H1 (cell line): ENCODE results near the gene ICA1. TPM values are rescaled to one million over a fixed set of nuclear protein-coding genes. Genes with fewer than 3 reads are reported as not detected.

Experiments used
- CTCF ChIA-PET: fragments of 300-600 bp; sonication (Branson Sonifier 250); formaldehyde crosslinking; loops from one replicate; lab custom pipeline; 2021; ENCODE audit not compliant: partially characterized antibody; lab: Charles Lee
- POLR2A ChIA-PET: fragments of 300-600 bp; sonication (Branson Sonifier 250); formaldehyde crosslinking; loops from one replicate; lab custom pipeline; 2021; ENCODE audit warnings: inconsistent platforms; ENCODE audit not compliant: partially characterized antibody; lab: Charles Lee
- DNase-seq, 2 experiments: peaks; one replicate each; pipeline versions ENCODE4 v3.0.0 to v3.0.0-alpha.2; 2010 to 2022; ENCODE audit warnings: low spot score in 2 of 2, low read depth in 1 of 2, mixed read lengths in 1 of 2
- FAIRE-seq: peaks from 2 replicates; lab custom pipeline; 2011; peaks lifted over from hg19 to GRCh38; lab: Jason Lieb, UNC
- H2AFZ ChIP-seq: 2 replicates; pipeline ENCODE4 v1.8.1; 2012; ENCODE audit warnings: low read length, inconsistent platforms
- H2AK5ac ChIP-seq: 2 replicates; pipeline ENCODE4 v1.6.1; 2013; ENCODE audit warnings: low read depth, low read length
- H2BK120ac ChIP-seq: replicated peaks from 2 replicates; pipeline ENCODE3; 2013; ENCODE audit warnings: low read depth, low read length, inconsistent platforms
- H2BK12ac ChIP-seq: 2 replicates; pipeline ENCODE4 v1.6.1; 2013; ENCODE audit warnings: low read depth, low read length
- H2BK15ac ChIP-seq: 2 replicates; pipeline ENCODE4 v1.6.1; 2013; ENCODE audit warnings: low read length
- H2BK20ac ChIP-seq: 2 replicates; pipeline ENCODE4 v1.6.1; 2013; ENCODE audit warnings: low read length
- H2BK5ac ChIP-seq: 2 replicates; pipeline ENCODE4 v1.6.1; 2013; ENCODE audit warnings: low read depth, low read length
- H3K14ac ChIP-seq: 2 replicates; pipeline ENCODE4 v1.6.1; 2013; ENCODE audit warnings: inconsistent platforms; ENCODE audit not compliant: insufficient read length
- H3K18ac ChIP-seq: 2 replicates; pipeline ENCODE4 v1.6.1; 2013; ENCODE audit warnings: low read length; ENCODE audit errors: extremely low read depth
- H3K23ac ChIP-seq: 2 replicates; pipeline ENCODE4 v1.6.1; 2013; ENCODE audit warnings: inconsistent platforms; ENCODE audit not compliant: insufficient read length
- H3K23me2 ChIP-seq: 2 replicates; pipeline ENCODE4 v1.6.1; 2013; ENCODE audit warnings: low read depth, low read length
- H3K27ac ChIP-seq: 2 replicates; pipeline ENCODE4 v1.6.1; 2011; ENCODE audit warnings: low read depth, low read length, inconsistent platforms
- H3K27me3 ChIP-seq, 4 experiments: replicated peaks in 1 of 4; 1 replicate in 1 of 4; 2 replicates in 3 of 4; pipeline versions ENCODE4 v1.6.1 to v1.8.1; 2011 to 2013; ENCODE audit warnings: low read length in 3 of 4, mild to moderate bottlenecking in 3 of 4, inconsistent platforms in 2 of 4, mixed read lengths in 2 of 4, moderate library complexity in 1 of 4; ENCODE audit not compliant: control insufficient read depth in 3 of 4, insufficient read depth in 3 of 4; ENCODE audit errors: extremely low read depth in 1 of 4
- H3K36me3 ChIP-seq, 4 experiments: 2 replicates each; pipeline versions ENCODE4 v1.6.1 to v1.8.1; 2011 to 2013; ENCODE audit warnings: mild to moderate bottlenecking in 4 of 4, low read length in 3 of 4, moderate library complexity in 2 of 4, control low read depth in 1 of 4, inconsistent platforms in 1 of 4; ENCODE audit not compliant: insufficient read depth in 4 of 4, control insufficient read depth in 2 of 4
- H3K4ac ChIP-seq: replicated peaks from 2 replicates; pipeline ENCODE3; 2013; ENCODE audit warnings: low read length, low read depth, mixed read lengths, inconsistent platforms; ENCODE audit not compliant: insufficient read length
- H3K4me1 ChIP-seq, 4 experiments: replicated peaks in 1 of 4; 1 replicate in 1 of 4; 2 replicates in 3 of 4; pipeline versions ENCODE4 v1.6.1 to v1.8.1; 2011 to 2013; ENCODE audit warnings: low read length in 3 of 4, inconsistent platforms in 2 of 4, mixed read lengths in 1 of 4; ENCODE audit not compliant: insufficient read depth in 4 of 4, control insufficient read depth in 3 of 4
- H3K4me2 ChIP-seq, 2 experiments: 2 replicates each; pipeline versions ENCODE4 v1.6.1 to v1.8.1; 2011 to 2013; ENCODE audit warnings: low read depth in 2 of 2, low read length in 2 of 2, control low read depth in 1 of 2, inconsistent platforms in 1 of 2, mild to moderate bottlenecking in 1 of 2; ENCODE audit not compliant: insufficient read depth in 1 of 2
- H3K4me3 ChIP-seq, 4 experiments: fragments of 200-600, 300-600 bp in 1 of 4; sonication (generic), shearing (Covaris generic), sonication (Bioruptor Twin) in 1 of 4; 2 replicates each; pipeline versions ENCODE4 v1.5.1 to v1.8.1; 2011 to 2016; ENCODE audit warnings: low read length in 4 of 4, low read depth in 3 of 4, control low read depth in 2 of 4, inconsistent platforms in 2 of 4, mild to moderate bottlenecking in 2 of 4, mixed read lengths in 1 of 4, moderate library complexity in 1 of 4; ENCODE audit not compliant: insufficient read depth in 2 of 4; ENCODE audit errors: extremely low read depth in 1 of 4
- H3K56ac ChIP-seq: replicated peaks from 2 replicates; pipeline ENCODE3; 2013; ENCODE audit warnings: low read depth, mild to moderate bottlenecking, mixed read lengths, low read length, inconsistent platforms; ENCODE audit not compliant: insufficient read length
- H3K79me1 ChIP-seq: 2 replicates; pipeline ENCODE4 v1.6.1; 2013; ENCODE audit warnings: low read depth, low read length, control low read depth
- H3K79me2 ChIP-seq, 2 experiments: 2 replicates each; pipeline versions ENCODE4 v1.6.1 to v1.8.1; 2012 to 2013; ENCODE audit warnings: low read length in 2 of 2, mild to moderate bottlenecking in 2 of 2, inconsistent platforms in 1 of 2; ENCODE audit not compliant: insufficient read depth in 2 of 2, control insufficient read depth in 1 of 2
- H3K9ac ChIP-seq, 4 experiments: replicated peaks in 1 of 4; 1 replicate in 1 of 4; 2 replicates in 3 of 4; pipeline versions ENCODE4 v1.6.1 to v1.8.1; 2011 to 2013; ENCODE audit warnings: low read depth in 3 of 4, low read length in 3 of 4, control low read depth in 2 of 4, mild to moderate bottlenecking in 2 of 4, moderate library complexity in 2 of 4, inconsistent platforms in 1 of 4; ENCODE audit errors: extremely low read depth in 1 of 4
- H3K9me3 ChIP-seq, 2 experiments: 2 replicates each; pipeline versions ENCODE4 v1.6.1 to v1.8.1; 2012 to 2013; ENCODE audit warnings: mild to moderate bottlenecking in 2 of 2, moderate library complexity in 2 of 2, control low read depth in 1 of 2, inconsistent platforms in 1 of 2, low read depth in 1 of 2, low read length in 1 of 2, mixed read lengths in 1 of 2; ENCODE audit not compliant: insufficient read depth in 2 of 2
- H4K20me1 ChIP-seq, 2 experiments: replicated peaks in 1 of 2; 2 replicates each; pipeline versions ENCODE3 to v1.8.1; 2011 to 2013; ENCODE audit warnings: inconsistent platforms in 2 of 2, low read length in 2 of 2, mild to moderate bottlenecking in 1 of 2; ENCODE audit not compliant: insufficient read depth in 2 of 2, control insufficient read depth in 1 of 2
- H4K5ac ChIP-seq: 2 replicates; pipeline ENCODE4 v1.6.1; 2013; ENCODE audit warnings: low read length, low read depth, mixed read lengths, inconsistent platforms; ENCODE audit not compliant: insufficient read length
- H4K8ac ChIP-seq: 2 replicates; pipeline ENCODE4 v1.8.0; 2013; ENCODE audit warnings: mild to moderate bottlenecking, moderate library complexity, low read length, inconsistent platforms; ENCODE audit not compliant: insufficient read depth; ENCODE audit errors: extremely low read depth
- H4K91ac ChIP-seq: replicated peaks from 2 replicates; pipeline ENCODE3; 2013; ENCODE audit warnings: low read length, mixed read lengths, inconsistent platforms; ENCODE audit not compliant: insufficient read length
- ASH2L ChIP-seq: fragments of 200-600, 300-600 bp; sonication (generic); IDR thresholded peaks from one replicate; pipeline ENCODE4 v1.7.1; 2017; ENCODE audit warnings: low read length
- CBX5 ChIP-seq: fragments of 300-800, 300-1000 bp; sonication (generic); IDR thresholded peaks from 2 replicates; pipeline ENCODE4 v1.7.1; 2016; ENCODE audit warnings: antibody characterized with exemption, low read length, low read depth
- CHD1 ChIP-seq: IDR thresholded peaks from 2 replicates; pipeline ENCODE4 v1.6.1; 2012; ENCODE audit warnings: low read depth, low read length, improper control_type of control experiment
- JUN ChIP-seq: IDR thresholded peaks from 2 replicates; pipeline ENCODE4 v1.6.1; 2011; ENCODE audit warnings: low read depth, mild to moderate bottlenecking, improper control_type of control experiment, low read length
- KDM5A ChIP-seq: fragments of 200-600 bp; IDR thresholded peaks from 2 replicates; pipeline ENCODE4 v1.7.1; 2012; ENCODE audit warnings: mild to moderate bottlenecking, low read length, inconsistent platforms, mixed read lengths
- PHF8 ChIP-seq: fragments of 200-600 bp; sonication (generic); conservative IDR thresholded peaks from 2 replicates; pipeline ENCODE4 v1.7.1; 2012; ENCODE audit warnings: low read depth, mild to moderate bottlenecking, inconsistent platforms, low read length, moderate library complexity
- POLR2AphosphoS5 ChIP-seq: IDR thresholded peaks from 2 replicates; pipeline ENCODE4 v1.6.1; 2011; ENCODE audit warnings: low read depth, low read length
- POU5F1 ChIP-seq: IDR thresholded peaks from 2 replicates; pipeline ENCODE4 v1.6.1; 2011; ENCODE audit warnings: low read depth, mild to moderate bottlenecking, low read length, moderate library complexity
- RAD21 ChIP-seq, 2 experiments: IDR thresholded peaks in 1 of 2; conservative IDR thresholded peaks in 1 of 2; 2 replicates each; pipeline ENCODE4 v1.6.1; 2011; ENCODE audit warnings: low read depth in 2 of 2, low read length in 2 of 2, improper control_type of control experiment in 1 of 2, inconsistent platforms in 1 of 2, mild to moderate bottlenecking in 1 of 2, moderate library complexity in 1 of 2
- SIN3A ChIP-seq, 2 experiments: IDR thresholded peaks in 1 of 2; conservative IDR thresholded peaks in 1 of 2; 2 replicates each; pipeline ENCODE4 v1.6.1; 2011 to 2012; ENCODE audit warnings: low read length in 2 of 2, improper control_type of control experiment in 1 of 2, low read depth in 1 of 2, mild to moderate bottlenecking in 1 of 2
- SP1 ChIP-seq: IDR thresholded peaks from 2 replicates; pipeline ENCODE4 v1.6.1; 2011; ENCODE audit warnings: low read depth, low read length
- SUZ12 ChIP-seq: fragments of 200-600 bp; sonication (generic); IDR thresholded peaks from 2 replicates; pipeline ENCODE4 v1.6.1; 2012; ENCODE audit warnings: mild to moderate bottlenecking, inconsistent platforms, low read length, moderate library complexity, mixed read lengths
- TEAD4 ChIP-seq: IDR thresholded peaks from 2 replicates; pipeline ENCODE4 v1.6.1; 2012; ENCODE audit warnings: low read depth, low read length, inconsistent platforms, mixed read lengths
- WGBS, 2 experiments: shearing (Covaris generic) in 1 of 2; methylation state at CpG; one replicate each; pipeline versions ENCODE4 v1.1.6 to v1.1.7; 2013 to 2015; ENCODE audit warnings: low lambda C conversion rate in 2 of 2, mixed read lengths in 2 of 2, inconsistent platforms in 1 of 2, low coverage in 1 of 2, missing lambda C conversion rate in 1 of 2; ENCODE audit not compliant: insufficient replicate concordance in 2 of 2, insufficient coverage in 1 of 2, insufficient read length in 1 of 2; ENCODE audit errors: extremely low coverage in 1 of 2, missing lambda C conversion rate in 1 of 2; 5-methylcytosine and 5-hydroxymethylcytosine counted together
- polyA plus RNA-seq, 7 experiments: library from polyadenylated mRNA; depleted of rRNA in 3 of 7; stranded (reverse) in 5 of 7; unstranded in 2 of 7; fragments of >200 nt in 5 of 7; fragments of 200-250 nt in 2 of 7; gene quantifications; 1 replicate in 5 of 7; 2 replicates in 1 of 7; 4 replicates in 1 of 7; pipeline versions ENCODE4 v1.2.1 to v1.2.3, GENCODE V29; 2011 to 2013; ENCODE audit warnings: missing spikeins in 2 of 7, mixed read lengths in 2 of 7
- total RNA-seq: library from RNA; stranded (reverse); fragmentation: NEBNext Ultra II Directional; extraction: Animal tissue kit (Norgen Biotek cat#: 25700); gene quantifications from 2 replicates; pipeline ENCODE4 v1.2.1, GENCODE V29; 2021

Gene ICA1
- total and polyA plus RNA-seq, 2 of the 8 experiments (the other 6 are each of a cell fraction or from before 2014, with no cell fraction given), result 14.9 to 37.1 TPM

DNA sequence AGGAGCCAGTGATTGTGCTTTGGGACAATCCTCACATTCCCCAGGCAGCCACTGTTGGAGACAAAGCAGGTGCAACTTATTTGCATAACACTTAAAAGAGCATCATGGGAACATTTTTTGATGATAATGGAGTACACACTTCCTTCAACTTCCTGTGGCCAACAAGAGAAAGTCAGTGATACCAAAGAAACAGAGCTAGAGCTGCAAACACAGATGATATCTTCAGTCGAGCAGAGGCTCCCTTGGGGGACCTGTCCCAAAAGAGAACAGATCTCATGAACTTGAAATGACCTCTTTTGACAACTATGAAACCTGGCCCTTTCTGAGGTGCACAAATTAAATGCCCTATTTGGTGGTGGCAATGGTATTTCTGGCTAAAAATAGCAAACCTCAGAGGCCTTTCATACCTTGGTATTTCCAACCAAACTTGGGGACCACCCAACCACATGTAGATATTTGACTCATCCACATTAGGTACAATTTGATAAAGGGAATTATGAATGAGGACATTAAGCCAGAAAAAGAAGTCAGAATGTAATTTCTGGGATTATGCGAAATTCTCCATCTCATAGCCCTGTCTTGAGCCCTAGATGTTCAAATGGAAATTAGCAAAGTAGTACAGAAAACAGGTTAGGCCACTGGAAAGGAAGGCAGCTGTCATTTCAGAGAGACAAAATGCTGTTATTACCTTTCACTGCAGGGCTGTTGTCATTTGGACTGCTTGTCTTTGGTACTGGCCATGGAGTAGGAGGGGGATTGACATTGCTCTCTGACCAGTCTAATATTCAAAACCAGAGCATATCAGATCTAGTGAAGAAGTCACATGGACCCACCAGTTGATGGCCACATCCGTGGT, 146.2 kb downstream of the ICA1 start:
- WGBS, 2 experiments, result 86% methylated on average over 3 of the region's 3 CpGs; no CpG with 5 or more reads in 1 of the 2 experiments
- H3K9ac ChIP-seq, result no peak overlapping the region
- no peak overlapping the region for H3K14ac ChIP-seq
- POLR2A ChIA-PET, result no interaction called here
- H3K56ac ChIP-seq, result no peak overlapping the region
- no peak overlapping the region for H3K4me2 ChIP-seq
- H2AFZ ChIP-seq, result no peak overlapping the region
- H3K23ac ChIP-seq, result no peak overlapping the region
- no peaks in the 10 kb centered on the region for H3K9me3 ChIP-seq
- no peaks in the 10 kb centered on the region for H3K27me3 ChIP-seq
- no peaks in the 10 kb centered on the region for H3K79me1 ChIP-seq
- no peak overlapping the region for H2AK5ac ChIP-seq
- H2BK120ac ChIP-seq, result no peak overlapping the region
- no peaks in the 10 kb centered on the region; a peak in 1 of 8 replicates for H3K36me3 ChIP-seq
- no peak overlapping the region for H2BK20ac ChIP-seq
- no peaks in the 10 kb centered on the region for H3K23me2 ChIP-seq
- no peak overlapping the region for H2BK12ac ChIP-seq
- no peak overlapping the region for H3K18ac ChIP-seq
- no peak overlapping the region for H3K4ac ChIP-seq
- H3K79me2 ChIP-seq, result no peaks in the 10 kb centered on the region
- no peak overlapping the region for H2BK5ac ChIP-seq
- FAIRE-seq (no peak), DNase-seq (no peak)
- no peak overlapping the region for H4K91ac ChIP-seq
- CTCF ChIA-PET, result interaction anchor here (1.0 to 1.5 kb wide), 3 partner anchors 10 to 181 kb away, joined by 3 read pairs; no protein-coding TSS in a partner anchor
- H2BK15ac ChIP-seq, result no peak overlapping the region
- H4K20me1 ChIP-seq, result no peaks in the 10 kb centered on the region
- no peak overlapping the region for H3K4me3 ChIP-seq
- peaks cover 3 to 15% (median 9%) of the 10 kb centered on the region in 4 experiments; a peak in 5 of 7 replicates for H3K4me1 ChIP-seq
- H4K8ac ChIP-seq, result no peak overlapping the region
- no peak overlapping the region for H4K5ac ChIP-seq
- no peak overlapping the region for H3K27ac ChIP-seq
- no peak for TF ChIP-seq JUN
- no peak for TF ChIP-seq PHF8
- TF ChIP-seq CHD1, result no peak
- TF ChIP-seq CBX5, result no peak
- TF ChIP-seq POLR2AphosphoS5, result no peak
- TF ChIP-seq ASH2L, result no peak
- no peak for TF ChIP-seq POU5F1
- TF ChIP-seq KDM5A, result no peak
- TF ChIP-seq SIN3A (conservative IDR thresholded peaks at IDR 0.05 in 1 of 2, IDR thresholded peaks at IDR 0.05 in 1 of 2; ENCODE audit: low read depth in 1 of 2, low read length in 2 of 2), result no peak
- no peak for TF ChIP-seq SP1
- no peak for TF ChIP-seq RAD21 (IDR thresholded peaks at IDR 0.05 in 1 of 2, conservative IDR thresholded peaks at IDR 0.05 in 1 of 2; ENCODE audit: low read depth in 2 of 2, low read length in 2 of 2)
- TF ChIP-seq SUZ12, result no peak
- no peak for TF ChIP-seq TEAD4
